Endometrial microvascular endothelial cells (primary cell): Measurements from ENCODE around the gene ANKRD34B. TPM values are rescaled to one million over a fixed set of nuclear protein-coding genes. Genes with fewer than 3 reads are reported as not detected.
"Not testable (repeated sequence)": the region's sequence is repeated elsewhere in the genome, so short reads cannot be mapped to it uniquely, and the experiment has no call there.

Source experiments
- in situ Hi-C: cut with HindIII; loops from 2 replicates; pipeline ENCODE4 v1.10.0; 2017; ENCODE audit warnings: low sequenced_read_pairs, low pct_unique_long_range_greater_than_20kb; ENCODE audit errors: inconsistent ontology term
- total RNA-seq: library from RNA; depleted of rRNA; stranded (reverse); fragments of >200 nt; gene quantifications from one replicate; pipeline ENCODE4 v1.2.3, GENCODE V29; 2015; ENCODE audit errors: inconsistent ontology term

ANKRD34B gene
- total RNA-seq = not detected

DNA sequence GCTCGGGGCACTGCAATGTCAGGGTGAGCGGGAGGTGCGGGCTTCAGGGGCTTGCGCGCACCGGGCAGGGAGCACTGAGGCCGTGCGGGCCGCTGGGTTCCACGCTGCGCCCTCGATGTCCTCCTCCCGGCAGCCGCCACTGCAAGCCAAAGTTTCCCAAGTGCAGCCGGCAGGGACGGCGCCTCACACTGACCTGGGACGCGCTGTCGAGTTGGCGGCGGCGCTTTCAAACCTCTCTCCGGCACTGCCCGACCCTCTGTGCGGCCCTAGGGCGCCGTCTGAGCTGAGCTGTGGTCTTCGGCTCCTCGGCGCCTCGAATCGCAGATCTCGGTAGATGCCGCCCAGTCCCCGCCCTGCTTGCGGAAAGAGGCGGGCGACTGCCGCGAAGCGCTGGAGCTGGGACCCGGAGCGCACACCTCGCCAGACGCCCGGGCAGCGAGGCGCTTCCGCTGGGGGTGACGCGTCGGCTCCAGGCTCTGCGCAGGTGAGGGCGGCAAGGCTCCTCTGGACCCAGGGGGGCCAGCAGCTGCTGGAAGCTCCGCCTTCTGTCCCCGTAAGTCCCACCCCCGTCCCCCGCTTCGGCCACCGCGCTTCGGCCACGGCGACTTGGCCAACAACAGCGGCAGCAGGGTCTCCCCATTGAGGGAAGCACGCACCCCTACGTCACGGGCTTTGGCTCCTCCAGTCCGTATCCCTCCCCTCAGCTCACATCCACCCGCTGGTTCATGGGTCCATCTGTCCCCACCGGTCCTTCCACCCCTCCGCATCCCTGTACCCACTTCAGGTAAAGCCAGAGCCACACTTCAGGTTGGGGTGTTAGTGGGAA is at the start of gene ANKRD34B:
TSS of gene ANKRD34B (minus strand) at position 320 of the 826 bp plus-strand sequence. CDS start 10,261 bp downstream, outside the sequence.
- in situ Hi-C loops = no loop called here

GRCh38 chr5:80619086-80619485 is 49.0 kb upstream of the ANKRD34B start:
- in situ Hi-C loops = no loop called here

GRCh38 chr5:80618438-80618837 is 48.4 kb upstream of the ANKRD34B start:
- in situ Hi-C loops = no loop called here

DNA sequence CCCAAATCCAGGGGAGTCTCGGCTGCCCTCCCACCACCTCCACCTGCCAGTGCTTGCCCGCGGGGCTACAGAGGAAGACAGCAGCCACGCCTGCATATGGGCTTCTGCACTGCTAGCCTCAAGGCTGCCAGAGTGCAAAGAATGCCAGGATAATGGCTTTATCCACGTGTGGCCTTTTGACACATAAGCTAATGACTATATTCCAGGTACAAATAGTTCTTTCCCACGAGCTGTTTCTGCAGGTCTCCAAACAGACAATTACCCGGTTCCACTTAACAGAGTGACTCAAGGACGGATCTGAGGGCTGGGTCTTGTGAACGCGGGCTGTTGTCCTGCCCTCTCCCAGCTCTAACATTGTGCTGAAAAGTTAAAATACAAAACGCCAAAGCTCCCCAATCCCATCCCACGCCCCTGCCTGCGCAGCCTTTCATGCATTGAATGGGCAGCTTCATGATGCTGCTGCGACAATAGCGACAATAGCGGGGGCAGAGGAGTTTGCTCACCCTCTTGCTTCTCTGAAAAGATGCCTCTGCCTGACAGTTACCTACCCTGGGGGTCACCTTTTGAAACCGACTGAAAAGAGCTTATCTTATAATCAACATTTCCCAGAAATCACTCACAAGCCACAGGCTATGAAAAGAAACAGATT is 45.3 kb upstream of the ANKRD34B start:
- in situ Hi-C loops = no loop called here

DNA sequence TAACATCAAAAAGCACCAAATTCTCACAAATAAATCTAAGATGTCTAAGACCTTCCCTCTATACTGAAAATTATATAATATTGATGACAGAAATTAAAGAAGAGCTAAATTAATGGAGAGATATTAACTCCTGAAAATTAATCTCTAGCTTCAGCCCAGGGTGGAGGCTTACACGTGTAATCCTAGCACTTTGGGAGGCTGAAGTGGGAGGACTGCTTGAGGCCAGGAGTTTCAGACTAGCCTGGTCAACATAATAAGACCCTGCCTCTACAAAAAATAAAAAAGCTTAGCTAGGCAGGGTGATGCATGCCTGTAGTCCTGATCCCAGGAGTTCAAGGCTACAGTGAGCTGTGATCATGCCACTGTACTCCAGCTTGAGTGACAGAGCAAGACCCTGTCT is 39.6 kb upstream of the ANKRD34B start:
- in situ Hi-C loops = no loop called here

- in situ Hi-C loops = no loop called here
These were observed 38.7 kb upstream of the ANKRD34B start for GRCh38 chr5:80608731-80609130.

DNA sequence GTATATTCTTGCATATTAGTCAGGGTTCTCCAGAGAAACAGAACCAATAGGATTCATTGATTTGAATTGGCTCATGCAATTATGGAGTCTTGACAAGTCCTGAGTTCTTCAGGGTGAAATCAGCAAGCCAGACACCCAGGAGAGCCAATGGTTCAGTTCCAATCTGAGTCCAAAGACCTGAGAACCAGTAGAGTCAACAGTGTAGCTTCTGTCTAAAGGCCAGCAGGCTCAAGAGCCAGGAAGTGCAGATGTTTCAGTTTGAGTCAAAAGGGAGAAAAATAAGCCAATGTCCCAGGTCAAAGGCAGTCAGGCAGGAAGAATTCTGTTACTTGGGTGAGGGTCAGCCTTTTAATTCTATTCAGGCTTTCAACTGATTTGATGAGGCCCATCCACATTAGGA is 37.8 kb upstream of the ANKRD34B start:
- in situ Hi-C loops = no loop called here

DNA sequence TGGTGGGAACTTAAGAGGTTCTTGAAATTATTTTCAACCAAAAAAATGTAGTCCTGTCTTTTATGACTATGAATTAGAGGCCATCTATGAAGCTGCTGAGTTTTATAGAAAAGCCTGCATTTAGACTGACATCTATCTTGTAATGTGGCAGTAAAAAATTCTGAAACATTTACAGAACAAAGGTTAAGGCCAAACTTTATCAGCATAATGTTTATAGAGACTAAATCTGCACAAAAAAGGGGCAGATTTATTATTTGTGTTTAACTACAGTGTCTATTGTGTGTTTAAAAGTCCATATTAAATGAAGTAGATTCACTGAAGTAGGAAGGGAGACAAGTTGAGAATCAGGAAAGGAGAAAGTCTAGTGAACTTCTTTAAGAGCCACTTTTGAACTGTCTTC is 37.3 kb upstream of the ANKRD34B start:
- in situ Hi-C loops = no loop called here

DNA sequence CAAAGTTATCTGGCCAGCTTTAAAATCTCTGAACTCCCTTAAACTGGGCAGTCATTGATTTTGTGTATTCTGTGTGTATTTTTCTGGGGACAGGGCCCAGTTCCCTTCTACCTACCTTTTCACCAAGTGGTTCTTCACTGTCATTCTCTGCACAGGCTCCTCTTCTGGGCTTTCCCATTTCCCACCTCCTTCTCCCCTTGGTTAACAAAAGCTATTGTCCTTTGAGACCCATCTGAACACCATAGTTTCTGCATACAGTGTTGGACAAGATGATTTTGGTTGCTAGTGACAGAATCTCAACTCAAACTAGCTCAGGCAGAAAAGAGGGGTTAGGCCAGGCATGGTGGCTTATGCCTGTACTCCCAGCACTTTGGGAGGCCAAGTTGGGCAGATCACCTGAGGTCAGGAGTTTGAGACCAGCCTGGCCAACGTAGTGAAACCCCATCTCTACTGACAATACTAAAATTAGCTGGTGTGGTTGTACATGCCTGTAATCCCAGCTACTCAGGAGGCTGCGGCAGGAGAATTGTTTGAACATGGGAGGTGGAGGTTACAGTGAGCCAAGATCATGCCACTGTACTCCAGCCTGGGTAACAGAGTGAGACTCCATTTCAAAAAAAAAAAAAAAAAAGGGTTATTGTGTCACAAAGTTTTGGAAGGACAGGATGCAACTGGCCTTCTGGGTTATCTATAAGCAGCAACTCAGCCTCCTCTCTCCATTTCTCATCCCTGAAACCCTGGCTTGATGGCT is 31.0 kb upstream of the ANKRD34B start:
- in situ Hi-C loops = no loop called here

- in situ Hi-C loops = no loop called here
These were observed 27.4 kb upstream of the ANKRD34B start for GRCh38 chr5:80597500-80597899.

DNA sequence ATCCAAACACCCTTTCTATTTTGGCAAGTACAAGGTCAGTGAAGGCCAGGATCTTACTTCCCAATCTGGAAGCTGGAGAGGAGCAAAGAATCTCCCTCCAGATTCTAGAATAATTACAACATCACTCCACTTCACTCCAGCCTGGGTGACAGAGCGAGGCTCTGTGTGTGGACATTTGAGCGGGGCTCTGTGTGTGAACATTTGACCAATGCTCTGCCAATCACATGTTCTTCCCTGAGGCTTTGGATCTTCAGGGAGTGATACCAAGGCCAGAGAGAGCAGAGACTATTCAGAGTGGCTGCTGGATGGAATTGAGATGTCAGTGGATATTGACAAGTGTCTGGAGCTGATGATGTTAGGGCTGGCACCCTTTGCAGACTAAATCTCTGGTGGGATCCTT is 24.7 kb upstream of the ANKRD34B start:
- in situ Hi-C loops = no loop called here

DNA sequence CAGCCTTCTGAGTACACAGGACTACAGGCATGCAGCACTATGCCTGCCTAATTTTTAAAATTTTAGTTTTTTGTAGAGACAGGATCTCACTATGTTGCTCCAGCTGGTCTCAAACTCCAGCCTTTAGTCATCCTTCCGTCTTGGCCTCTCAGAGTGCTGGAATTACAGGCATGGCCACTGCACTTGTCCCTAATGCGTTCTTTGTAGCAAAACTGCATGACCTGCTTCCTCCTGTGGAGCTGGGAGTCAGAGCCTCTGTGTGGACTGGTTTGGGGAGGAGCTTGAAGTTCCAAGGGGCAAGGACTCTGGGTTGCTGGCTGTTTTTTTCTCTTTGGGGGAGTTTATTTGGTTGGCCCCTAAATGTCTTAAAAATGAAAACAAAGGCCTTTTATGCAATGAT is 22.7 kb upstream of the ANKRD34B start:
- in situ Hi-C loops = no loop called here

DNA sequence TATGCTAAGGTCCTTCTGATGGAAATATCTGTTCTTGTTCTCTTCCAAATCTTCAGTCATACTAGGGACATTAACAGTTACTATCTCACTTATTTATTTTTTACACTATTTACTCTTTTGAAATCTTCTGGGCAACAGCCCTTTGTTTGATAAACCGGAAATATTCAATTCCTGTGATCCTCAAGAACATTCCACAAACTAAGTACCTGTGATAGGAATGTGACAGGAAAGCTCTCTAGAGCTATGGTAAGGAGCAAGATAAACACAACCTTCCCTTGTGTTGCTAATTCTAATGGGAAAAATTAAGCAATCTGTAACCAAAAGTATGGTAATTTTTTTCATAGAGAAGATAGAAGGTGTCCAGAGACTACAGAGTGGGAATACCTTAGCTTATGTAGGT is 22.0 kb upstream of the ANKRD34B start:
- in situ Hi-C loops = no loop called here

GRCh38 chr5:80591352-80591751 is 21.3 kb upstream of the ANKRD34B start:
- in situ Hi-C loops = no loop called here

DNA sequence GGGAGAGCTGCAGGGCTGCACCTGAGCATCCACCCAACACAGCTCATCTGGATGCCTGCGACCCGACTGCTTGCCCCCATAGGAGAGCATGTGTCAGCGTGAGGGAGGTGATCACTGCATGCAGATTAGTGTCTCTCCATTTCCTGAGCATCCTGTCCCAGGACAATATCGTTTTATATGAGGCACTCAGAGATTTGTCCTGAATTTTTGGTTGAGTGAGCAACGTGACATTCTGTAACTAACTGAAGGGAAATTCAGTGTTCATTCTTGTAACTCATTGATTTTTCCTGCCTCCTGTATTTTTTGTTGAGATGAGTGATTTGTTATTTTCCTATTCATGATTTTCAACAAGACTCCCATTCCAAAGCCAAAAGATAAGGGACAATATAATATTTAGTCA is 20.7 kb upstream of the ANKRD34B start:
- in situ Hi-C loops = no loop called here

- in situ Hi-C loops = no loop called here
These were observed 18.9 kb upstream of the ANKRD34B start for GRCh38 chr5:80588858-80589540.

GRCh38 chr5:80584770-80585169 is 14.7 kb upstream of the ANKRD34B start:
- in situ Hi-C loops = no loop called here

- in situ Hi-C loops = not testable (repeated sequence)
These were observed 10.2 kb upstream of the ANKRD34B start for GRCh38 chr5:80580291-80580690.

DNA sequence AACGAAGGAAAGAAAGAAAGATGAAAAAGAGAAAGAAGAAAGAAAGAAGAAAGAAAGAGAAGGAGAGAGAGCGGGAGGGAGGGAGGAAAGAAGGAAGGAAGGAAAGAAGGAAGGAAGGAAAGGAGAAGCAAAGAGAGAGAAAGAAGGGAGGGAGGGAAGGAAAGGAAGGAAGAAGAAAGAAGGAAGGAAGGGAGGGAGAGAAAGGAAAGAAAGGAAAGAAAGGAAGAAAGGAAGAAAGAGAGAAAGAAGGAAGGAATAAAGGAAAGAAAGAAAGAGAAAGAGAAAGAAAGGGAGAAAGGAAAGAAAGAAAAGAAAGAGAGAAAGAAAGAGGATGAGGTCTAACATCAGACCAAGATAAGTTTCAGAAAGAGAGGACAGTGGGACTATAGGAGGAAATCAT is 9.0 kb upstream of the ANKRD34B start:
- in situ Hi-C loops = no loop called here
